UCSD-AML1 (cell line): Measurements from ENCODE around the gene FRY.

Experiments used
- DNase-seq: peaks from one replicate; lab custom pipeline; 2025; ENCODE audit not compliant: unreplicated experiment; lab: John Stamatoyannopoulos, UW

The FRY gene

GRCh38 chr13:32340914-32341313 is 309.3 kb downstream of the FRY start:
- DNase-seq, result no peak

- no peak for DNase-seq
Measured at GRCh38 chr13:32347651-32348050, 316.1 kb downstream of the FRY start.
